GM10266 (cell line): Measurements from ENCODE around the gene TBC1D2B.
A peak's percentile ranks its signal among the peaks of the same experiment; 100 is the strongest.

Experiments used
- DNase-seq: peaks from one replicate; pipeline ENCODE4 v3.0.0; 2012; ENCODE audit errors: extremely low spot score
- CTCF ChIP-seq: IDR thresholded peaks from 2 replicates; pipeline ENCODE4 v1.5.1; 2012; ENCODE audit warnings: mild to moderate bottlenecking, low read depth; ENCODE audit not compliant: control insufficient read depth, insufficient read depth; ENCODE audit errors: missing control alignments

The TBC1D2B gene

GRCh38 chr15:78037328-78037727 is 40.2 kb downstream of the TBC1D2B start:
- no peak for TF ChIP-seq CTCF
- no peak for DNase-seq

- no peak for DNase-seq
- TF ChIP-seq CTCF, result no peak
These were observed 41.5 kb downstream of the TBC1D2B start for GRCh38 chr15:78035861-78036476.

GRCh38 chr15:78035321-78035751 is 42.2 kb downstream of the TBC1D2B start:
- no peak for TF ChIP-seq CTCF
- DNase-seq, result no peak

GRCh38 chr15:78034495-78035191 is 42.9 kb downstream of the TBC1D2B start:
- DNase-seq, result peak; percentile 25
- no peak for TF ChIP-seq CTCF

- TF ChIP-seq CTCF, result no peak
- no peak for DNase-seq
These were observed 43.6 kb downstream of the TBC1D2B start for GRCh38 chr15:78033864-78034263.

- DNase-seq, result no peak
- no peak for TF ChIP-seq CTCF
These were observed 44.8 kb downstream of the TBC1D2B start for GRCh38 chr15:78032671-78033070.

- no peak for DNase-seq
- no peak for TF ChIP-seq CTCF
These were observed 52.6 kb downstream of the TBC1D2B start for GRCh38 chr15:78024883-78025282.
